A549 (cell line): ENCODE data around the gene TM9SF4.

Source experiments
- ATOH8 ChIP-seq: fragments of 250-450 bp; sonication (Bioruptor Pico); IDR thresholded peaks from 2 replicates; pipeline ENCODE4 v1.5.0; 2020; ENCODE audit warnings: low read depth, mild to moderate bottlenecking, moderate library complexity
- CBX8 ChIP-seq: fragments of 200-600 bp; sonication (generic); IDR thresholded peaks from 2 replicates; pipeline ENCODE4 v1.6.1; 2016
- CTCF ChIP-seq: fragments of >200 bp; sonication (Bioruptor Twin); formaldehyde crosslinking; IDR thresholded peaks from 3 replicates; pipeline ENCODE4 v1.5.1; 2016
- FOSB ChIP-seq: fragments of 250-450 bp; sonication (Bioruptor Pico); IDR thresholded peaks from 2 replicates; pipeline ENCODE4 v1.5.0; 2020; ENCODE audit warnings: mild to moderate bottlenecking, moderate library complexity
- HOXB5 ChIP-seq: fragments of 250-450 bp; sonication (Bioruptor Pico); IDR thresholded peaks from 2 replicates; pipeline ENCODE4 v1.5.0; 2020; ENCODE audit warnings: mild to moderate bottlenecking, moderate library complexity
- JUNB ChIP-seq: fragments of >200 bp; sonication (Bioruptor Twin); formaldehyde crosslinking; IDR thresholded peaks from 2 replicates; pipeline ENCODE4 v1.6.1; 2016
- PBX3 ChIP-seq: IDR thresholded peaks from 2 replicates; pipeline ENCODE4 v1.6.1; 2012
- POLR2A ChIP-seq: IDR thresholded peaks from 2 replicates; pipeline ENCODE4 v1.6.1; 2012; ENCODE audit warnings: mild to moderate bottlenecking, low read length
- USF2 ChIP-seq: fragments of 450-650 bp; IDR thresholded peaks from 2 replicates; pipeline ENCODE4 v1.6.1; 2014; ENCODE audit warnings: antibody characterized with exemption

- TF ChIP-seq FOSB (CRISPR knock-in tag) (no peak), POLR2A (no peak), CTCF (no peak), USF2 (no peak), HOXB5 (CRISPR knock-in tag) (no peak), ATOH8 (CRISPR knock-in tag) (no peak), CBX8 (no peak), PBX3 (no peak), JUNB (no peak)
Observed at GRCh38 chr20:32157611-32158010, 48.1 kb downstream of the TM9SF4 start.
